Nephron (organoid): Measurements from ENCODE around the gene DDX39A.
"Not testable (repeated sequence)": the region's sequence is repeated elsewhere in the genome, so short reads cannot be mapped to it uniquely, and the experiment has no call there.

Source experiments
- H3K27ac Mint-ChIP-seq, 3 experiments: 2 replicates each; pipeline ENCODE4 v1.8.0; 2020; ENCODE audit warnings: mixed read lengths in 3 of 3, mild to moderate bottlenecking in 2 of 3, moderate library complexity in 1 of 3
- H3K27me3 Mint-ChIP-seq: 2 replicates; pipeline ENCODE4 v1.8.0; 2021; ENCODE audit warnings: low read depth, mild to moderate bottlenecking, moderate library complexity, mixed read lengths
- H3K36me3 Mint-ChIP-seq: 2 replicates; pipeline ENCODE4 v1.8.0; 2020; ENCODE audit warnings: low read depth, mixed read lengths
- H3K4me1 Mint-ChIP-seq: 2 replicates; pipeline ENCODE4 v1.8.0; 2020; ENCODE audit warnings: mixed read lengths
- H3K4me3 Mint-ChIP-seq, 3 experiments: 2 replicates each; pipeline ENCODE4 v1.8.0; 2020; ENCODE audit warnings: mild to moderate bottlenecking in 3 of 3, mixed read lengths in 3 of 3, moderate library complexity in 2 of 3
- H3K9me3 Mint-ChIP-seq: 2 replicates; pipeline ENCODE4 v1.8.0; 2020; ENCODE audit warnings: mixed read lengths
- TF ChIP-seq, protein P1 (sequence below), 3 experiments: fragments of 200-600 bp; sonication (generic); IDR thresholded peaks; one replicate each; pipeline ENCODE4 v1.5.0; 2021; ENCODE audit warnings: antibody characterized with exemption in 3 of 3; ENCODE audit not compliant: unreplicated experiment in 3 of 3

Gene DDX39A

DNA sequence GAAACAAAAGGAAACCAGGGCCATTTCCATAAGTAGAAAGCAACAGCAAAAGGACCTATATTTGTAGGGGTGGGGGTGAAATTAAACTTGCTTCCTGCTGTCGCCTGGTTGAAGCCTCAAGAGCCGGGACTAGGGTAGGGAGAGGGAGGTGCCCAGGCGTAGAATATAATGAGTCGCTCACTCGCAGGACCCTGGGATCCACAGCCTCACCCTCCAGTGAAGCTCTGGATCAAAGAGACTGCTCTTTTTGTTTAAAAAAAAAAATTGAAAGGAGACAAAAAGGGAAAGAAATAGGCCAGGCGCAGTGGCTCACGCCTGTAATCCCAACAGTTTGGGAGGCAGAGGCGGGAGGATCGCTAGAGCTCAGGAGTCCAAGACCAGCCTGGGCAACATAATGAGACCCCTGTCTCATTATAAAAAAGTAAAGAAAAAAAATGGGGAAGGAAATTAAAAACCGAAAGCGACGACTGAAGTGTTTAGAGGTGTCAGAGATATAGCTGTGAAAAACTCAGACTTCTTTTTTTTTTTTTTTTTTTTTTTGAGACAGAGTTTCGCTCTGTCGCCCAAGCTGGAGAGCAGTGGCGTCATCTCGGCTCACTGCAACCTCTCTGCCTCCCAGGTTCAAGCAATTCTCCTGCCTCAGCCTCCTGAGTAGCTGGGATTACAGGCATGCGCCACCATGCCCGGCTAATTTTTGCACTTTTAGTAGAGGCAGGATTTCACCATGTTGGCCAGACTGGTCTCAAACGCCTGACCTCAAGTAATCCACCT is 48.8 kb downstream of the DDX39A start:
- Mint-ChIP-seq H3K27me3 (no peaks in the 10 kb centered on the region), H3K4me3 (no peak overlapping the region), H3K36me3 (no peaks in the 10 kb centered on the region), H3K4me1 (peaks cover 23% of the 10 kb centered on the region), H3K9me3 (no peaks in the 10 kb centered on the region), H3K27ac (peak overlapping the region; percentile 53 to 86 (median 73))
- TF ChIP-seq, protein P1, sequence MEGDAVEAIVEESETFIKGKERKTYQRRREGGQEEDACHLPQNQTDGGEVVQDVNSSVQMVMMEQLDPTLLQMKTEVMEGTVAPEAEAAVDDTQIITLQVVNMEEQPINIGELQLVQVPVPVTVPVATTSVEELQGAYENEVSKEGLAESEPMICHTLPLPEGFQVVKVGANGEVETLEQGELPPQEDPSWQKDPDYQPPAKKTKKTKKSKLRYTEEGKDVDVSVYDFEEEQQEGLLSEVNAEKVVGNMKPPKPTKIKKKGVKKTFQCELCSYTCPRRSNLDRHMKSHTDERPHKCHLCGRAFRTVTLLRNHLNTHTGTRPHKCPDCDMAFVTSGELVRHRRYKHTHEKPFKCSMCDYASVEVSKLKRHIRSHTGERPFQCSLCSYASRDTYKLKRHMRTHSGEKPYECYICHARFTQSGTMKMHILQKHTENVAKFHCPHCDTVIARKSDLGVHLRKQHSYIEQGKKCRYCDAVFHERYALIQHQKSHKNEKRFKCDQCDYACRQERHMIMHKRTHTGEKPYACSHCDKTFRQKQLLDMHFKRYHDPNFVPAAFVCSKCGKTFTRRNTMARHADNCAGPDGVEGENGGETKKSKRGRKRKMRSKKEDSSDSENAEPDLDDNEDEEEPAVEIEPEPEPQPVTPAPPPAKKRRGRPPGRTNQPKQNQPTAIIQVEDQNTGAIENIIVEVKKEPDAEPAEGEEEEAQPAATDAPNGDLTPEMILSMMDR (IDR thresholded peaks at IDR 0.05; ENCODE audit: unreplicated experiment in 3 of 3): no peak

DNA sequence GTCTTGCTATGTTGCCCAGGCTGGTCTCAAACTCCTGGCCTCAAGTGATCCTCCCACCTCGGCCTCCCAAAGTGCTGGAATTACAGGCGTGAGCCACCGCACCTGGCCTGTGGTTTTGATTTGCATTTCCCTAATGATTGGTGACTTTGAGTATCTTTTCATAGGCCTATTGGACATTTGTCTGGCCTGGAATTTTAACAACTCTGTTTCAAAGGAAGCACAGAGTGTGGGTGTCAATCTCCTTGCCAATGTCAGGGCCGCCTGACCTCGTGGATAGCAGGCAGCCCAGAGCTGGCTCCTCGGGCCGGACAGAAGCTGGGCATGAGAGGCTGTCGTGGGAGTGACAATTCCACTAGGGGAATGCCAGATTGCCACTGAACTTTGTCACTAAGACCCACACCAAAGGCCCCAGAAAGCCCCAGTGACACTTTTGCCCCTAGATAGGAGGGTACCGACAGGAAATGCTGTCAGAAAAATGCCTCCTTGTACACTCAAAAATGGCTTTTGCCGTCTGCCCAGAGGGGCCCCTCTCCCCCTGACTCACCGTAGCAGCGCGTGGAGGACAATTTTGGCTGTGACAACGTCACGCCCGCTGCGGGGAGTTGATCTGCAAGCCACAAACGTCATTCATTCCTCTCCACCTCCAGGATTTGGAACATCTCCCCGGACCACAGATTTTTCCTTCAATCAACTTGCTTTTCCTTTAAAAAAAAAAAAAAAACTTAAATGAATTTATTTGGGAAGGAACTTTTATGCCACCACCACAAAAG is 49.6 kb downstream of the DDX39A start:
- Mint-ChIP-seq H3K27me3 (no peaks in the 10 kb centered on the region), H3K27ac (peak overlapping the region; percentile 53 to 86 (median 73)), H3K9me3 (no peaks in the 10 kb centered on the region), H3K4me3 (no peak overlapping the region), H3K4me1 (peaks cover 26% of the 10 kb centered on the region), H3K36me3 (no peaks in the 10 kb centered on the region)
- TF ChIP-seq, protein P1 (IDR thresholded peaks at IDR 0.05; ENCODE audit: unreplicated experiment in 3 of 3): no peak

DNA sequence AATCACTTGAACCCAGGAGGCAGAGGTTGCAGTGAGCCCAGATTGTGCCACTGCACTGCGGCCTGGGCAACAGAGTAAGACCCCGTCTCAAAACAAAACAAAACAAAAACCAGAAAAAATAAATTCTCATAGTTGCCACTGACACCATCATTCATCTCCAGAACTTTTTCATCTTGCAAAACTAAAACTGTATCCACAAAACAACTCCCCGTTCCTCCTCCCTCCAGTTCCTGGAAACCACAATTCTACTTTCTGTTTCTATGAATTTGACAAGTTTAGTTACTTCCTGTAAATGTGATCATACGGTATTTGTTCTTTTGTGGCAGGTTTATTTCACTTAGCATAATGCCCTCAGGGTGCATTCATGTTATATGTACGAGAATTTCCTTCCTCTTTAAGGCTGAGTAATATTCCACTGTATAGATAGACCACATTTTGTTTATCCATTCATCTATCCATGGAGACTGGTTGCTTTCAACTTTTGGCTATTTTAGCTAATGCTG is 51.1 kb downstream of the DDX39A start:
- H3K36me3 Mint-ChIP-seq: no peaks in the 10 kb centered on the region
- no peak overlapping the region for H3K4me3 Mint-ChIP-seq
- no peaks in the 10 kb centered on the region for H3K9me3 Mint-ChIP-seq
- H3K4me1 Mint-ChIP-seq: peaks cover 36% of the 10 kb centered on the region
- peak overlapping the region; percentile 21 to 72 (median 33) for H3K27ac Mint-ChIP-seq
- TF ChIP-seq, protein P1 (IDR thresholded peaks at IDR 0.05; ENCODE audit: unreplicated experiment in 3 of 3): no peak
- H3K27me3 Mint-ChIP-seq: no peaks in the 10 kb centered on the region

DNA sequence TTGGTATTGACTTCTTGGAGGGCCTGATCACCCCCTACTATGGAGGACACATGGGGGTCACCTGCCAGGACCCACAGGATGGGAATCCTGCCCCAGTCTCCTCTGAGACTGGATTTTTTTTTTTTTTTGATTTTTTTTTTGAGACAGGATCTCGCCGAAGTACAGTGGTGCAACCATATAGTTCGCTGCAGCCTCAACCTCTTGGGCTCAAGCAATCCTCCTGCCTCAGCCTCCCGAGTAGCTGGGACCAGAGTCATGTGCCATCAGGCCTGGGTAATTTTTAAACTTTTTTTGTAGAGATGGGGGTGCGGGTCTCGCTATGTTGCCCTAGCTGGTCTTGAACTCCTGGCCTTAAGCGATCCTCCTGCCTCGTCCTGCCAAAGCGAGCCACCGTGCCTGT is 52.1 kb downstream of the DDX39A start:
- no peaks in the 10 kb centered on the region for H3K9me3 Mint-ChIP-seq
- H3K27ac Mint-ChIP-seq: peak overlapping the region; percentile 14 to 93 (median 85)
- H3K4me1 Mint-ChIP-seq: peaks cover 44% of the 10 kb centered on the region
- TF ChIP-seq, protein P1 (IDR thresholded peaks at IDR 0.05; ENCODE audit: unreplicated experiment in 3 of 3): no peak
- H3K36me3 Mint-ChIP-seq: no peaks in the 10 kb centered on the region
- no peak overlapping the region for H3K4me3 Mint-ChIP-seq
- H3K27me3 Mint-ChIP-seq: no peaks in the 10 kb centered on the region

DNA sequence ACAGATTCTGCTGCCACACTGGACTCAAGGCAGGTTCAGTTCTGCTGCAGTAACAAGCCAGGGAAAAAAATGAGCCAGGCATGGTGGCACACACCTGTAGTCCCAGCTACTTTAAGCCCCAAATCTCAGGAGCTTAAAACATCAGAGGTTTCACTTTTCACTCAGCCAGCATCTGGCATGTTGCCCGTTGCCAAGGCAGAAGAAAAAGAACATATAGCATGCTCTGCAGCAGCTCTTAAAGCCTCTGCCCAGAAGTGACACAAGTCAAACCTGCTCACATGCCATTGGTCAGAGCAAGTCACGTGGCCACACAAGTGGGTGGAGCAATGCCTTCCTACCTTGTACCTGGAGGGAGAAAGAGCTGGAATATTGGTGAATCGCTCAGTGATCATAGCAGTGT is 52.6 kb downstream of the DDX39A start:
- Mint-ChIP-seq H3K4me1 (peaks cover 47% of the 10 kb centered on the region), H3K4me3 (no peak overlapping the region), H3K27ac (peak overlapping the region; percentile 14 to 93 (median 85)), H3K27me3 (no peaks in the 10 kb centered on the region), H3K36me3 (no peaks in the 10 kb centered on the region), H3K9me3 (no peaks in the 10 kb centered on the region)
- TF ChIP-seq, protein P1 (IDR thresholded peaks at IDR 0.05; ENCODE audit: unreplicated experiment in 3 of 3): no peak

DNA sequence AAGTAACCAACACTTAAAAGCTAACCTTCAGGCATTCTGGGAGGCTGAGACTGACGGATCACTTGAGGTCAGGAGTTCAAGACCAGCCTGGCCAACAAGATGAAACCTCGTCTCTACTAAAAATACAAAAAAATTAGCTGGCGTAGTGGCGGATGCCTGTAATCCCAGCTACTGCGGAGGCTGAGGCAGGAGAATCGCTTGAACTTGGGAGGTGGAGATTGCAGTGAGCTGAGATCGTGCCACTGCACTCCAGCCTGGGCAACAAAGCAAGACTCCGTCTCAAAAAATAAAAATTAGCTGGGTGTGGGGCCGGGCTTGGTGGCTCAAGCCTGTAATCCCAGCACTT is 55.1 kb downstream of the DDX39A start:
- H3K36me3 Mint-ChIP-seq, H3K27me3 Mint-ChIP-seq, H3K9me3 Mint-ChIP-seq: not testable (repeated sequence)
- H3K4me1 Mint-ChIP-seq: peaks cover 32% of the 10 kb centered on the region
- H3K4me3 Mint-ChIP-seq: peak overlapping the region; percentile 52 to 58 (median 53)
- H3K27ac Mint-ChIP-seq: peak overlapping the region; percentile 92 to 93 (median 93)
